ENCODE results near the gene SPATA3.

- TF ChIP-seq, protein P1, sequence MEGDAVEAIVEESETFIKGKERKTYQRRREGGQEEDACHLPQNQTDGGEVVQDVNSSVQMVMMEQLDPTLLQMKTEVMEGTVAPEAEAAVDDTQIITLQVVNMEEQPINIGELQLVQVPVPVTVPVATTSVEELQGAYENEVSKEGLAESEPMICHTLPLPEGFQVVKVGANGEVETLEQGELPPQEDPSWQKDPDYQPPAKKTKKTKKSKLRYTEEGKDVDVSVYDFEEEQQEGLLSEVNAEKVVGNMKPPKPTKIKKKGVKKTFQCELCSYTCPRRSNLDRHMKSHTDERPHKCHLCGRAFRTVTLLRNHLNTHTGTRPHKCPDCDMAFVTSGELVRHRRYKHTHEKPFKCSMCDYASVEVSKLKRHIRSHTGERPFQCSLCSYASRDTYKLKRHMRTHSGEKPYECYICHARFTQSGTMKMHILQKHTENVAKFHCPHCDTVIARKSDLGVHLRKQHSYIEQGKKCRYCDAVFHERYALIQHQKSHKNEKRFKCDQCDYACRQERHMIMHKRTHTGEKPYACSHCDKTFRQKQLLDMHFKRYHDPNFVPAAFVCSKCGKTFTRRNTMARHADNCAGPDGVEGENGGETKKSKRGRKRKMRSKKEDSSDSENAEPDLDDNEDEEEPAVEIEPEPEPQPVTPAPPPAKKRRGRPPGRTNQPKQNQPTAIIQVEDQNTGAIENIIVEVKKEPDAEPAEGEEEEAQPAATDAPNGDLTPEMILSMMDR (IDR thresholded peaks at IDR 0.05; ENCODE audit: insufficient read depth, low read depth, low read length), result no peak
- TF ChIP-seq EZH2 (IDR thresholded peaks at IDR 0.05; ENCODE audit: insufficient read depth, low read length), result no peak
These were observed 9.3 kb upstream of the SPATA3 start for GRCh38 chr2:230986520-230987136.

Data from astrocyte (in vitro differentiated cells and primary cell).